Left lung (tissue), 14 donors: Measurements from ENCODE around the gene FNDC3A. TPM values are rescaled to one million over a fixed set of nuclear protein-coding genes. Genes with fewer than 3 reads are reported as not detected.

Source experiments
- ATAC-seq: fragments of 200-7000 bp; cut with Tn5 transposase; one replicate; pipeline ENCODE4 v1.9.1; 2020; ENCODE audit warnings: moderate library complexity
- DNase-seq, 4 donors: peaks; one replicate each; pipeline ENCODE4 v3.0.0-alpha.2; 2013 to 2020
- H3K27ac ChIP-seq, 2 donors: fragments of 200-600 bp; sonication (generic) in 1 of 2; one replicate each; pipeline versions ENCODE4 v1.5.0 to v1.8.0; 2020 to 2021
- H3K27me3 ChIP-seq, 2 donors: fragments of 200-600 bp; sonication (generic) in 1 of 2; one replicate each; pipeline versions ENCODE4 v1.5.0 to v1.8.0; 2020 to 2021
- H3K36me3 ChIP-seq, 2 donors: fragments of 200-600 bp; sonication (generic) in 1 of 2; one replicate each; pipeline versions ENCODE4 v1.5.0 to v1.8.0; 2020 to 2021
- H3K4me1 ChIP-seq, 2 donors: fragments of 200-600 bp; one replicate each; pipeline ENCODE4 v1.8.0; 2021
- H3K4me3 ChIP-seq, 2 donors: fragments of 200-600 bp; sonication (generic) in 1 of 2; one replicate each; pipeline versions ENCODE4 v1.5.0 to v1.8.0; 2020 to 2021; ENCODE audit warnings: mild to moderate bottlenecking in 1 of 2
- H3K9me3 ChIP-seq, 2 donors: fragments of 200-600 bp; sonication (generic) in 1 of 2; one replicate each; pipeline versions ENCODE4 v1.5.0 to v1.8.0; 2020 to 2021
- CTCF ChIP-seq, 2 donors: fragments of 200-600 bp; sonication (generic) in 1 of 2; IDR thresholded peaks; one replicate each; pipeline versions ENCODE4 v1.5.0 to v1.8.0; 2021; ENCODE audit warnings: antibody characterized with exemption in 2 of 2
- intact Hi-C, 2 donors: fragments of 100-400 bp; cut with DNase I; formaldehyde crosslinking; loops; one replicate each; pipeline versions ENCODE4 v1.11.2 to v1.14.2; 2022
- long read RNA-seq, 12 donors: library from polyadenylated mRNA in 2 of 12; unstranded in 2 of 12; transcript quantifications; one replicate each; pipeline ENCODE4 v2.0.0 and lab custom pipeline, GENCODE V29; 2019 to 2026
- polyA plus RNA-seq, 6 donors: library from polyadenylated mRNA; unstranded; fragments of 120-200 nt; gene quantifications; one replicate each; pipeline ENCODE4 v1.2.1, GENCODE V29; 2013; ENCODE audit not compliant: insufficient read length in 6 of 6
- total RNA-seq, 2 donors: library from RNA; stranded (reverse); fragmentation: NEBNext Ultra II Directional; extraction: Animal tissue kit (Norgen Biotek cat#: 25700); gene quantifications; one replicate each; pipeline ENCODE4 v1.2.1, GENCODE V29; 2021
- donor health status: DM: no; HTN: yes; CAD: no.
- donor health status: DM: no; HTN: no; CAD: no.

The FNDC3A gene
- total RNA-seq (10 to 100 TPM; 55.5 to 65.4 TPM), polyA plus RNA-seq (10 to 100 TPM; 67.9 to 80.5 (median 70.9) TPM)
- long read RNA-seq, donor 1, full-length matches to known transcripts, result 6 of 6 reads
- long read RNA-seq, donor 1, partial matches to known transcripts, result 0 of 6 reads
- long read RNA-seq, donor 1, other reads (novel, unspliced or antisense), result 0 of 6 reads
- long read RNA-seq, donor 2, full-length matches to known transcripts, result 8 of 8 reads
- long read RNA-seq, donor 2, partial matches to known transcripts, result 0 of 8 reads
- long read RNA-seq, donor 2, other reads (novel, unspliced or antisense), result 0 of 8 reads
- long read RNA-seq, donor 3, full-length matches to known transcripts, result 6 of 6 reads
- long read RNA-seq, donor 3, partial matches to known transcripts, result 0 of 6 reads
- long read RNA-seq, donor 3, other reads (novel, unspliced or antisense), result 0 of 6 reads
- long read RNA-seq, donor 4, partial matches to known transcripts, result 19 of 21 reads
- long read RNA-seq, donor 4, other reads (novel, unspliced or antisense), result 2 of 21 reads
- long read RNA-seq, donor 5, full-length matches to known transcripts, result 1 of 1 reads
- long read RNA-seq, donor 5, partial matches to known transcripts, result 0 of 1 reads
- long read RNA-seq, donor 5, other reads (novel, unspliced or antisense), result 0 of 1 reads
- long read RNA-seq, donor 6, full-length matches to known transcripts, result 4 of 4 reads
- long read RNA-seq, donor 6, partial matches to known transcripts, result 0 of 4 reads
- long read RNA-seq, donor 6, other reads (novel, unspliced or antisense), result 0 of 4 reads
- long read RNA-seq, donor 7, full-length matches to known transcripts, result 5 of 5 reads
- long read RNA-seq, donor 7, partial matches to known transcripts, result 0 of 5 reads
- long read RNA-seq, donor 7, other reads (novel, unspliced or antisense), result 0 of 5 reads
- long read RNA-seq, donor 8, full-length matches to known transcripts, result 5 of 5 reads
- long read RNA-seq, donor 8, partial matches to known transcripts, result 0 of 5 reads
- long read RNA-seq, donor 8, other reads (novel, unspliced or antisense), result 0 of 5 reads
- long read RNA-seq, donor 9, result 0 reads
- long read RNA-seq, donor 10, partial matches to known transcripts, result 15 of 16 reads
- long read RNA-seq, donor 10, other reads (novel, unspliced or antisense), result 0 of 16 reads
- long read RNA-seq, donor 11, partial matches to known transcripts, result 5 of 5 reads
- long read RNA-seq, donor 11, other reads (novel, unspliced or antisense), result 0 of 5 reads
- long read RNA-seq, donor 12, full-length matches to known transcripts, result 2 of 2 reads
- long read RNA-seq, donor 12, partial matches to known transcripts, result 0 of 2 reads
- long read RNA-seq, donor 12, other reads (novel, unspliced or antisense), result 0 of 2 reads

- DNase-seq (peak; percentile 82 to 96 (median 90)), ATAC-seq (peak; percentile 94)
- H3K27me3 ChIP-seq, result no peaks in the 10 kb centered on the region
- TF ChIP-seq CTCF (IDR thresholded peaks at IDR 0.05), result no peak
- peaks cover 9 to 47% of the 10 kb centered on the region in 2 donors for H3K4me1 ChIP-seq
- H3K9me3 ChIP-seq, result peaks cover 0 to 29% of the 10 kb centered on the region in 2 donors
- H3K4me3 ChIP-seq, result peak within 1 kb of the TSS; percentile 57 to 85
- no peaks in the 10 kb centered on the region for H3K36me3 ChIP-seq
- intact Hi-C loops, result no loop called here
- H3K27ac ChIP-seq, result peak within 1 kb of the TSS; percentile 98
These were observed at the start of gene FNDC3A for GRCh38 chr13:48975856-48976575. TSS of gene FNDC3A (plus strand) at chr13:48975912. CDS start at chr13:49006191, 30,279 bp downstream.

GRCh38 chr13:48928757-48929430, 46.8 kb upstream of the FNDC3A start:
- no peak overlapping the region for H3K27ac ChIP-seq
- ATAC-seq, result no peak

DNA sequence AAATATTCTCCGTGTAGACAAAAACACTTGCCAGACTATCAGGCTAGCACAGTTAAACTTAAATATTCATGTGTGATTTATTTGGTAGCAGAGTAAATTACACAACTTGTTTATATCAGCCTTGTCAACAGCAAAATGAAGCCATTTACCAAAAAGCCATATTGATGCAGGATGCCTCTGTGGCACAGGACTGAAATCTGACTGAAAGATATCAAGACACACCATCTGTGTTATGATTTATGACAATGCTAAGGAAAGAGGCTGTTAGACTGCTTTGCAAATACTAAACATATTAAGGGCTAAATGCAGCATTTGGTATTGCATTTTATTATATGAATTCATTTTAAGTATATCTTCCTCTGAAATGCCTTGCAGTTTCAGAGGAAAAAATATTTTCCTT, 44.8 kb upstream of the FNDC3A start:
- Histone ChIP-seq H3K27me3 (no peaks in the 10 kb centered on the region), H3K36me3 (no peaks in the 10 kb centered on the region), H3K4me1 (no peaks in the 10 kb centered on the region), H3K9me3 (peaks cover 0 to 8% of the 10 kb centered on the region in 2 donors), H3K4me3 (no peak overlapping the region), H3K27ac (no peak overlapping the region)
- no peak for TF ChIP-seq CTCF (IDR thresholded peaks at IDR 0.05)
- DNase-seq, result no peak
- no peak for ATAC-seq
- intact Hi-C loops, result no loop called here

More at GRCh38 chr13:48928757-48929430, 46.8 kb upstream of the FNDC3A start:
- no peak for DNase-seq
- no peaks in the 10 kb centered on the region for H3K27me3 ChIP-seq
- H3K9me3 ChIP-seq, result peaks cover 0 to 5% of the 10 kb centered on the region in 2 donors
- no peak overlapping the region for H3K4me3 ChIP-seq
- H3K4me1 ChIP-seq, result no peaks in the 10 kb centered on the region
- no peak for TF ChIP-seq CTCF (IDR thresholded peaks at IDR 0.05)
- intact Hi-C loops, result no loop called here
- H3K36me3 ChIP-seq, result no peaks in the 10 kb centered on the region

GRCh38 chr13:48938308-48938943, 37.3 kb upstream of the FNDC3A start:
- Histone ChIP-seq H3K27ac (no peak overlapping the region), H3K9me3 (peaks cover 0 to 6% of the 10 kb centered on the region in 2 donors), H3K4me1 (no peaks in the 10 kb centered on the region), H3K4me3 (no peak overlapping the region), H3K36me3 (no peaks in the 10 kb centered on the region), H3K27me3 (no peaks in the 10 kb centered on the region)
- ATAC-seq, result no peak
- intact Hi-C loops, result no loop called here
- TF ChIP-seq CTCF (IDR thresholded peaks at IDR 0.05), result no peak
- no peak for DNase-seq
